GM12891 (cell line): ENCODE measurements around the gene CEP57L1.
"Not testable (repeated sequence)": the region's sequence is repeated elsewhere in the genome, so short reads cannot be mapped to it uniquely, and the experiment has no call there.

ENCODE experiments used
- PAX5 ChIP-seq: IDR thresholded peaks from 2 replicates; pipeline ENCODE4 v1.6.1; 2011; ENCODE audit warnings: low read length, moderate library complexity, mild to moderate bottlenecking; ENCODE audit not compliant: insufficient read depth, severe bottlenecking
- POLR2A ChIP-seq: IDR thresholded peaks from 2 replicates; pipeline ENCODE4 v1.6.1; 2011; ENCODE audit warnings: low read depth, low read length, control low read depth
- POLR2AphosphoS5 ChIP-seq: IDR thresholded peaks from 2 replicates; pipeline ENCODE4 v1.6.1; 2011; ENCODE audit warnings: low read depth, low read length, control low read depth
- POU2F2 ChIP-seq: IDR thresholded peaks from 2 replicates; pipeline ENCODE4 v1.6.1; 2011; ENCODE audit warnings: low read depth, mild to moderate bottlenecking, control low read depth, low read length, moderate library complexity
- SPI1 ChIP-seq: IDR thresholded peaks from 2 replicates; pipeline ENCODE4 v1.6.1; 2011; ENCODE audit warnings: low read depth, low read length, control low read depth
- TAF1 ChIP-seq: IDR thresholded peaks from 2 replicates; pipeline ENCODE4 v1.6.1; 2011; ENCODE audit warnings: low read depth, low read length, control low read depth

- TF ChIP-seq PAX5, POLR2AphosphoS5, POLR2A, TAF1, POU2F2, SPI1: not testable (repeated sequence)
Observed at GRCh38 chr6:109148251-109148650, 52.9 kb downstream of the CEP57L1 start.
